AG10803 (cell line): ENCODE measurements around the gene RPL18.

Experiments
- DNase-seq: peaks from one replicate; pipeline ENCODE4 v3.0.0; 2010; ENCODE audit warnings: low read depth
- H3K4me3 ChIP-seq: 2 replicates; pipeline ENCODE4 v1.5.1; 2011; ENCODE audit warnings: mild to moderate bottlenecking, low read length, control low read depth
- TF ChIP-seq, protein P1 (sequence below): conservative IDR thresholded peaks from 2 replicates; pipeline ENCODE4 v1.5.1; 2011; ENCODE audit warnings: mild to moderate bottlenecking, low read length, control low read depth, inconsistent platforms

Gene RPL18

DNA sequence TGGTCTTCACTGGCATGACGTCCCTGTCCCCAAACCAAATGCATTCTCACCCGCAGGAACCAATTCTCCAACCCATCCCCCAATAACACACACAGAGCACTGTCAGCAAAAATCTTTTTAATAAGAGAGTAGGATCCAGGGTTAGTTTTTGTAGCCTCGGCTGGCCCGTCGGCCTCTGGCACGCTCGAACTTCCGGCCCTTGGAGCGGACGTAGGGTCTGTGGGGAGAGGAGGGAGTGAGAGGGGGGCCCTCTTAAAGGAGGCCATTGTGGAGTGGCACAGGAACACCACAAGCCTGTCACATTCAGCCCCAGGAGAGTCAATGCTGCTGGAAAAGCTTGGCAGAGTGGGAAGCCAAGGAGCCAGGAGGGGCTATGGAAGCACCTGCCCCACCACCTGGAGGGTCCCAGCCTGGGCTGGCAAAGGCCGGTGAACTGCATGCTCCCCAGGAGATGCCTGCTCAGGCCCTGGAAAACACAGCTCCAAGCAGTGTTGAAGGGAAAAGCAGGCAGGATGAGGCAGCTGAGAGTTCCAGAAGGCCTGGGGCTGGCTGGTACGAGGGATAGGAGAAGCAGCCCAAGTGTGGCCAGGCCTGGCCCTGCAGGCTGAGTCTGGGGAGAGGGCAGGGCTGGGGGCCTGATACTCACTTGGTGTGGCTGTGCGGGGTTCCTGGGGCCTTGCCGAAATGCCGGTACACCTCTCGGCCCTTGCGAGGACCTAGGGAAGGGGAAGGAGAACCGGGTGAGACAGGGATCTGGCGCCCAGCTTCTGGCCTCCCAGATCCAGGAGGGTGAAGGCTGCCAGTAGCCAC lies 3.5 kb downstream of the RPL18 start:
- H3K4me3 ChIP-seq = no peak overlapping the region
- no peak for DNase-seq
- TF ChIP-seq, protein P1, sequence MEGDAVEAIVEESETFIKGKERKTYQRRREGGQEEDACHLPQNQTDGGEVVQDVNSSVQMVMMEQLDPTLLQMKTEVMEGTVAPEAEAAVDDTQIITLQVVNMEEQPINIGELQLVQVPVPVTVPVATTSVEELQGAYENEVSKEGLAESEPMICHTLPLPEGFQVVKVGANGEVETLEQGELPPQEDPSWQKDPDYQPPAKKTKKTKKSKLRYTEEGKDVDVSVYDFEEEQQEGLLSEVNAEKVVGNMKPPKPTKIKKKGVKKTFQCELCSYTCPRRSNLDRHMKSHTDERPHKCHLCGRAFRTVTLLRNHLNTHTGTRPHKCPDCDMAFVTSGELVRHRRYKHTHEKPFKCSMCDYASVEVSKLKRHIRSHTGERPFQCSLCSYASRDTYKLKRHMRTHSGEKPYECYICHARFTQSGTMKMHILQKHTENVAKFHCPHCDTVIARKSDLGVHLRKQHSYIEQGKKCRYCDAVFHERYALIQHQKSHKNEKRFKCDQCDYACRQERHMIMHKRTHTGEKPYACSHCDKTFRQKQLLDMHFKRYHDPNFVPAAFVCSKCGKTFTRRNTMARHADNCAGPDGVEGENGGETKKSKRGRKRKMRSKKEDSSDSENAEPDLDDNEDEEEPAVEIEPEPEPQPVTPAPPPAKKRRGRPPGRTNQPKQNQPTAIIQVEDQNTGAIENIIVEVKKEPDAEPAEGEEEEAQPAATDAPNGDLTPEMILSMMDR = no peak

DNA sequence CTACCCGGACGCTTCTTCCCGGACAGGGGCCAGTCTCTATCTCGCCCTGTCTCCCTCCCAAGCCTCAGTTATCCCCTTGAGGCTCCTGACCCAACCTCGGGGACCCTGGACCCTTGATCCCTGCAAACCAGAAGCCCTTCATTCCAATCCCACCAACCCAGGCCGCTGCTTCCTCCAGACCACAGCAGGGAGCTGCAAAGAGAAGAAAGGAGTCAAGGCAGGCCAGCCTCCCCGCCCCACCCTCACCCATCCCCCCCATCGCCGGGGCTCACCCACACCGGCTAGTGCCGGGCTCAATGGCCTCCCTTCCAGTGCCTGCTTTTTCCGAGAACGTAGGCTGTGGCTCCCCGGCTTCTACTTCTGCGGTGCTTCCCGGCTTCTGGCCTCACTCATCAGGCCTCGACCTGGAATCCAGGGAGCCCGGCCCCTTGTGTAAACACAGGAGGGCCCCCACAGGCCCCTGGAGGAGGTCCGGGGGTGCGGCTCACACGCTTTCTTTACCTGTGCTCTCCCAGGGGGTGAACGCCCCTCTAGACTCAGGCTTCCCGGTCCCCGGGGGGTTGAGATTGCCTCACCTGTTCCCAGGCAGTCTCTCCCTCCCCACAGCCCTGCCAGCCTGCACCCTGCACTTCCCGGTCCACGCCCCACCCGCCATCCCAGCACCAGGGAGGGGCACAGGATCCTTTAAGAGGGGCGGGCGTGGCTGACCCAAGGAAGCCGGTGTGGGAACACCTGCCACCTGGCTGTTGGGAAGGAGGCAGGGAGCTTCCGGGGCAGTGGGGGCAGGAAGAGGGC lies 4.3 kb downstream of the RPL18 start, which contains the start of gene FAM83E:
Gene FAM83E (minus strand): TSS at position 641 of the 795 bp plus-strand sequence. CDS start 1,704 bp downstream, outside the sequence.
- no peak for DNase-seq
- H3K4me3 ChIP-seq = no peak within 1 kb of the TSS
- TF ChIP-seq, protein P1 = no peak

DNA sequence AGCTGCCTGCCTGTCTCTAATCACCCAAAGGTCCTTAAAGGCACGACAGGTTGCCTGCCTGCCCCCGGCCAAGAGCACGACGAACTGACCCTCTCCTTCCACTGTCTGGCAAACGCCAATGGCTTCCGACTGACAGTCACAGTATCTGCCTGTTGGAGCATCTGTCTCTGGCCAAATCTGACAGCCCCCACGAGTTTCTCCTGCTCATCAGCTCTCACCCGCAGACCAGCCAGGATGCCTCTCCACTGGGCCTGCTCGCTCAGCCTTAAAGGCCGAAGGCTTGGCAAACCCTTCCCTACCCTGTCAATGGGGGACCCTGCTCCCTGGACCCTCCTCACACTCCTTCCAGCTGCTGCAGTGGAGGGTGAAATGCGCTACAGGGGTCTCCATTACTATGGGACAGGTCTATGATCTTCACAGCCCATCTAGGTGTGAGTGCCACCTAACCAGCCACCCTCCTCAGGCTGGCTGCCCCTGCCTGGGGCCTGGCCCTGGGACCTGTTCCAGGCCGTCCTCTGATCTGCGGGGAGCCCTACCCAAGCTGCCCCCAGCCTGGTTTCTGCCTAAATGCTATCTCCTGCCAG lies 5.0 kb downstream of the RPL18 start:
- no peak for DNase-seq
- no peak overlapping the region for H3K4me3 ChIP-seq
- TF ChIP-seq, protein P1 = no peak

DNA sequence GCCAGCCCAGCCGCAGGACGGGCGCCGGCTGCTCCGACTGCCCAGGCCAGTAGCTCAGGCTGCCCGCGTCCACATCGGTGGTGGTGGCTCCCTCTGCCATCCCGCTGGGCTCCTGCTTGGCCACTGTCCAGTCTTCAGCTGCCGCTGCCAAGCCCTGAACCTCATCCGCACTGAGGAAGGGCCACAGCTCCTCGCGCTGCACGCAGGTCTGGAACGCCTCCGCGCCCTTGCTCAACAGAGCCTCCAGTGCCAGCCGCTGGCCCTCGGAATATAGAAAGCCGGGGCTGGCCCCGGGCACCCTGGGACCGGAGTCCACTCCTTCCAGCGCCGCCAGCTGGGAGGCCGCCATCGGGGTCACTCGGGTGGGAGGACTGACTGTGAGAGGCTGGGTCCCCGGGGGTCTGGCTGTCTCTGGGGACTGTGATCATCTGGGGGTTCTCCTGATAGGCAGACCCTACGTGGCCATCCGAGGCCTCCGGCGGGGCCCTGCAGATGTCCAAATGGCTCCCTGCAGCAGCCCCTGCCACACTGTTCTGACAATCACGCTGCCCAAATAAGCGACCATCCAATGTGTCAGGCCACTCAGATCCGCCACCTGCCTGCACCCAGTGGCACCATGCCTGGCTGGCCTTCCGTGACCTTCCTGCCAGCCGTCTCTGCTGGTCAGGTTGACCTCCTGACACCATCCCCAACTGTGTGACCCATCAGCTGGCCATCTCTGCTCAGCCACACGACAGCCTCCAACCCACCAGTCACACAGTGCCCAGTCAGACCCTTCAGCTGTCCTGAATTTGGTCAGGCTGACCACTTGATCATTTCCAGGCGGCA lies 5.7 kb downstream of the RPL18 start:
- H3K4me3 ChIP-seq = no peak overlapping the region
- DNase-seq = no peak
- TF ChIP-seq, protein P1 = no peak

DNA sequence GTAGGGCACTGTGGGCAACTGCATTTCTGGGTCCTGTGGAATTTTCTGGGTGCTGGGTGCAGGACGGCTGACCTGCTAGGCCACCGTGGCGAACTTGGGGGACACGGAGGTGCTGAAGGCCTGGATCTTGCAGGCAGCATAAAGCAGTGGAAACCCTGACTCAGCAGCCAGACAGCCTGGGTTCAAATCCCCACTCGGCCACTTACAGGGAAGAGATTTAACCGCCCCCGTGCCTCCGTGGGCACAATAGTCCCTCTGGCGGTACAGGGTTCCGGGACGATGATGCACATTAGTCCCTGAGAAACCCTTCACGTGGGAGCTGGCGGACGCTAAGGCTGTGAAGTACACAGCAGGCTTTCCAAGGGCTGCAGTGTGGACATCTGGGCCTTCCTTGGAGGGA lies 7.1 kb downstream of the RPL18 start:
- DNase-seq = no peak
- no peak overlapping the region for H3K4me3 ChIP-seq
- TF ChIP-seq, protein P1 = no peak

DNA sequence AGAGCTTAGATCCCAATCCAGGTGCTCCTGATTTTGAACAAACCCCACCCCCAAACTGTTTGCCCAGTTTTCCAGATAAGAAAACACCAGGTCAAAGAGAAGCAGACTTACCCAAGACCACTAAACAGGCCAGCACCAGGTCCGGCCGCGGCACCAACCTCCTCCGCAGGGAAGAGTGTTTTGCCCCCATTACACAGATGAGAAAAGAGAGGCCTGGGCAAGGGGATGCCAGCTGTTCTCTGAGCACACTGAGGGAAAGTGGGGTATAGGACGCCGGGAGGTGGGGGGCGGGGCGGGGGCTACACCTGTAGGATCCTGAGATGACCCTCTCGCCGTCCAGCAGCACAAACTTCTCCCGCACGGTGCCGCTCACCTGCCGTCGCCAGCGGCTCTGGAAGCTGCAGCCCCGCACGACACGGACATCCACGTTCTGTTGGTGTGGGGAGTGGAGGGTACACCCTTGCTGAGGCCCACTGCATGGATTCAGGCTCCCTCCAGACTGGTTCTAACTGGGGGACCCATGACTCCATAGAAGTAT lies 9.3 kb downstream of the RPL18 start:
- TF ChIP-seq, protein P1 = no peak
- no peak for DNase-seq
- no peak overlapping the region for H3K4me3 ChIP-seq
